NCI-H446 (cell line): ENCODE results near the gene RASEF.

Experiments used
- DNase-seq, 2 experiments: peaks; one replicate each; lab custom pipeline; 2025; lab: John Stamatoyannopoulos, UW

The RASEF gene

DNA sequence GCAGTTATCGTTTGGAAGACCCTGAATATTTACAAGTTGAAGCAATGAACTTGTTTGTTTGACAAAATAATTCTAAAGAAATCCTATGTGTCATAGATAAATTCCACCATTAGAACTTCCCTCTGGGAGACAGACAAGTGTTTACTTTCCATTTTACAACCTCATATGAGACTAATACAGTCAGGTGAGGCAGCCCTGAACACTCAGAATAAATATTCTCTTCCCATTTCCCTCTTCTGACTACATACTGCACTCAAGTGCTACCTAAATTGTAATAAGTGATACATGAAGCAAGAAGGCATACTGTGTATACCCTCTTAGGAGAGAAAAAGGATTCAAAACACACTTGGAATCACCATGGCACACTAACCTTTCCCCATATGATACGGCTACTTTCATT is 6.8 kb downstream of the RASEF start:
- no peak for DNase-seq

DNA sequence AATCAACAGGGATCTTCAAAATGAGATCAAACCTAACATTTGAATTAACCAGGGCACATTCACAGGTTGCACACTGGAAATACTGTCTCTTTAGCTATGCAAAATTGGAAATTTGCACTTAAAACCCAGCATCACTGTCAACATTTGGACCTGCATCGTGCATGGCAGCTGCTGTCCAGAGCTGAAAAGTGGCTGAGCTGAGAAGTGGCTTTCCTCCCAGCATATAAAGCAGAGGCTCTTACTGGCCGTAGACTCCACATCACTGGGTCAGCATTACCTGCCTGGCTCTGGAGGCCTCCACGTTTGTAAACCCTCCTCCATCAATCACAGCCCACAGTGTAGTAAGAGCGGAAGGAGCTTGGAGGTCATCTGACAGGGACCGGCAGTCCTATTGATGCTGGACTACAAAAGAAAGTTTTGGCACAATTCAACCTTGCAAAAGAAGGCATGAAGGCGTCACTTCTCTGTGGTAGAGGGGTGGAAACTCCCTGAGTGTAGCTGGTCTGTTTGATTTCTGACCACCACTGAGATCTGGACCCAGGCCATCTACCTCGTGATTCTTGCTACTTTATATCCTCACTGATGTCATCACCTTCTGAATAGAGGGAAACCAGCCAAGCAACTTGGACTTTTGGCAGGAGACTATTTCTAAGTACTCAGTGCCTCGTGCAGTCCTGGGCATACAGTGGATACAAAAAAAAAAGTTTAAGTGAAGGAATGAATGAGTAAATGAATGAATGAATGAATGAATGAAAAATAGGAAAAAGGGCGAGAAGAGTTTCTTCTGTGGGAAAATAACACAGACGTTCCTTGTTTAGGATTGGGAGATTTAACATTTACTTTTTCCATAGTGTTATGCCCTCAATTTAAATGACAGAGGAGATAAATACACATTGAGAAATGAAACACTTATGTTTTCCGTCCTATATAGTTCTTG is 14.8 kb downstream of the RASEF start:
- DNase-seq: peak; percentile 29 to 53

DNA sequence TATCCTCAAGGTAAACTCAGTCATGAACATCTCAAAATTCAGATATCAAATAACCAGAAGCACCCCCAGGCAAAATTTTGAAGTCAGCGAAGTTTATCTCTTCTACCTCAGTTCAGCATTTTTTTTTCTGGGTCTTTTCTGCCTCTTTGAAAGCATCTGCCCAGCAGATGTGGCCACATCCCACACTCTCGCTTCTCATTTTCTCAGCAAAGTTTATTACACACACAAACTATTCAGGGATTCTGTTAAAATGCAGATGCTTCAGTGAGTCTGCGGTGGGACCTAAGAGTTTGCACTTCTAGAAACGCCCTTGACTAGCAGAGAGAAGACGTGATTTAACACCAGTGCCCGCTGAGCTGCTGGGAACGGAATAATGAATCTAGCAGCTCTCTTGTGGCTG is 19.3 kb downstream of the RASEF start:
- no peak for DNase-seq

DNA sequence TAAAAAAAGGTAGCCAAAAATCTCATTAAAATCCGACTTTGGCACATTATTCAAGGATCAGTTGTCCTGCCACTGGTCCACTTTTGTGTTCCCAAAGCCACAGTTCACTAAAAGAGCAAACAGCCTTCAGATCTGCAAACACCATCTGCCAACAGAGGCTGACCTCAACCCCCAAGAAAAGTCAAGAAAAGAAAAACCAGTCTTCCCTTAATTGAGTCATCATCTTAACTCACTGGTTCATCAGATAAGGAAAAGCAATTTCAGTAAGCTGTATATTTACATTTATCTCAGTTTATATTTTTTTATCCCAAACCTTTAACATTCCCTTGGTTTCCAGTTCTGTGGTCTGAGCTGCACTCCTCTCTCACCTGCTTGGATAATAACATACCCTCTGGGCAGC is 21.2 kb downstream of the RASEF start:
- DNase-seq: no peak

DNA sequence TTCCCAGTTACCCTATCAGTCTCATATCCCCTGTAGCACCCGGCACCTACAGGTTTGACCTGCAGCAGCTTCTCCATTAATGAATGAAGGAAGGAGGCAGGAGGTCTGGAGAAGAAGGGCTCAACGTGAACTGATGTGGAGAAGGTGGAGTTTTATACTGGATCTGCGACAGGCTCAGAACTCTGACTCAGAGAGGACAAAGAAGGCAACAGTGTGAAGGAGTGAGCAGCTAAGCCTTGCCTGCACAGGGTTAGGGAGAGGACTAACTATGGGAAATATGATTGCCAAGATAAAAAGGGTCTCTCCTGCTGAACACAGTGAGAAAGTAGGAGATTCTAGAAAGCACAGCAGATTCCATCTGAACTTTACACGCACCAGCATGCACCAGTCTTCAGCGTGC is 23.6 kb downstream of the RASEF start:
- DNase-seq: no peak

DNA sequence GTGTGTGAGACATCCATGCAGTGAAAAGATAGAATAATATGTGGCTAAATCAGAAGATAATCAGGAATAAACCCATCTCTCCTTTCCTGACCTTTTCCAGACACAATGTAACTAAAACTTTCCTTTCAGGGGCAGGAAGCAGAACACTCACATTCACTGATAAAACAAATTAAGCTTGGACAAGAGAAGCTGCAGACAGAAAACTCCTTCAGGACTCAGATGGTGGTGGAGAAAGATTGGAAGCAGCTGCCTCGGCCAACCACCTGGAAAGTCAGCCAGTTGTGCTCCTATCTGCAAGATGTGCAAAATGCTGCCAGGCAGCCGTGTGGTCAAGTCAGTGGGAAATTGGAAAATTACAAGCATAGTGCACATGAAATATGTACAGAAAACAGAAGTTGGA is 26.9 kb downstream of the RASEF start:
- no peak for DNase-seq

DNA sequence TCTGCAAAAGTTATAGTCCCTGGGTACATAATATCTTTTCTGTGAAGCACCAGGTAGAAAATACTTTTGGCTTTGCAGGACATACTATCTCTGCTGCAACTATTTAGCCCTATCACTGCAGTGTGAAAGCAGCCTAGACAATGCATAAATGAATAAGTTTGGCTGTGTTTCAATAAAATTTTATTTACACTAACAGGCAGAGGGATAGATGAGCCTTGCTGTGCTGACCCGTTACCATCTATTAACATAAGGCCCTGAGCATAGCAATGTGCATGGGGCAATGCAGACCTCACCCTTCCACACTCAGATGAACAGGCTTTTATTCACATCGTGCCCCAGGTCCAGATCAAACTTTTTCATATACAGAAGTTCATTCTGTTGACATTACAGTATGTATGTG is 27.8 kb downstream of the RASEF start:
- DNase-seq: no peak

DNA sequence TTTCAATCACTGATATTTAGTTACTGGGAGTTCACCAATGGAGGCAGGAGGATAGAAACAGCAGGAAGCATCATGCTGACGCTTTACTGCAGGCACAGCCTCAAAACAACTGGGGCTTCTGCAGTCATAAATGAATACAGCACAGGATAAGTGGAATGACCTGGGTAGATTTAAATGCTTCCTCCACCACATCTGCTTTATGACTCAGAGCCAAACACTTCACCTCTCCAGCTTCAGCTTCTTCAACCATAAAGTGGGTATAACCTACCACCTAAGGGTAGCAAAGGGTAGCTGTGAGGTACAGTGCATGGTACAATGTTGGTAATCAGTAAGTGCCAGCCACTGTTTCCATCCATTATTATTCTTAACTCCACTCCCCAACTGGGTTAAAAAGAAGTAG is 28.4 kb downstream of the RASEF start:
- DNase-seq: no peak

DNA sequence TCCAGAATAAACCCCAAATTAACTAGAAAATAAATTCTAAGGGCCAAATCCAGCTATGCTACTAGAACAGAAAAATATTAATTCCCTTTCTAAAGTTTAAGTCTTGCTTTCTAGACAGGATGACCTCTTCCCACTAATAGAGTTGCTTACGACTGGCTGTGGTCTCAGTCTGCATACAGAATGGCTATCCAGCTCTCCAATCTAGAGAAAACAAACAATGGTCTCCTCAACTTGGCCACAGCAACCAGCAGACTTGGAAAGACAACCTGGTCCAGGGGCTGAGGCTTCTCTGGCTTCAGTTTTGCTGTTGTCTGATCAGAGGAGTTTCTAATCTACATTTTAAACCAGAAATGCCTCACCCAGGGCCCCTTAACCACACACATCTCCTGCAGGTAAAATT is 28.9 kb downstream of the RASEF start:
- DNase-seq: no peak

DNA sequence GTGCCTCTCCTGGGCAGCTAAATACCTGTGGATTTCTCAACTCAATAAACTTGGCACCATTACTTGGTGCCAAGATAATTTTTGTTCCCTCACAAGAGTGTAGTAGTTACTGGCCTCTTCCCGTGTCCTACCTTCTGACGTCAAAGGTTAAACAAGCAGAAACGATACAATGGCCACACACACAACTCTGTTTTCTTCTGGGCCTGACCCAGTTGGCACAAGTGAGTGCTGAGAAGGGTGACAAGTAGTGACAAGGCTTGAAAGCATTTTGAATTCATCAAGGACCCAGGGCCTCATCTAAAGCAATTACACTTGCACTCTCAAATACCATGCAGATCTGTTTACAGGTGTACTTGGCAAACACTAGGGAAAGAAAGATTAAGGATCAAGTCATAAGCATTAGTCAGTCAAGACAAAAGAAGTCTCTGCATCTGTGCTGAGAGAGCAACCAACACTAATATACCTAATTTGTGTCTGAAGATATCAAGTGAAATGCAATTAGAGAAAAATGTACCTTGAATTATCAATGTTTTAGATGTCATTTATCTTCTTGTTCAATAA is 30.8 kb downstream of the RASEF start:
- DNase-seq: no peak

DNA sequence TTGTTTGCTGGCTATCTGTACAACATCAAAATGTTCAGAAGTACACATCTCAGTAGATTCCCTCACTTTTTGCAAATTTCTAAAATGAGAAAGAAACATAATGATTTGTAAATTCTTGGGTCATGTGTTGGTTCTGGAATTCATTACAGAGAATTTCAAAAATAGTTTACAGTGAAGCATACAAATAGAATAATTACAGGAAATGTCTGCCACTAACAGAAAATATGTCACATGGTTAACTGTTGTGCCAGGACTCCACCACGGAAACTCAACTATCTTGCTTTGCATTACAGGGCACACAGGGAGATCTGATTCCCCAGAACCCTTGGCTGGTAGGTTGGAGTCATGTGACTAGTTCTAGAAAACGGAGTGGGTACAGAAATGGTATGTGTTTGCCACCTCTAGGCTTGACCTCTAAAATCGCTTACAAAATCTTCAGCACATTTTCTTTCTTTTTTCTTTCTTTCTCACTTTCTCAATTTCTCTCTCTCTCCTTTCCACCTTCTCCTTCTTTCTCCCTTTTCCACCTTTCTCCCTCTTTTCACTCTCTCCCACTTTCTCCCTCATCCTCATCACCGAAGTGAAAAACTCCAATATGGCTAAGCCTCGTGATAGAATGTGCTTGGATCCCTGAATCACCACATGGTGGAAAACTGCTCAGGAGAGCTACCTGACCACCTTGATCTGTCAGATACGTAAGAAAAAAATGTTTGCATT is 32.4 kb downstream of the RASEF start:
- DNase-seq: no peak

DNA sequence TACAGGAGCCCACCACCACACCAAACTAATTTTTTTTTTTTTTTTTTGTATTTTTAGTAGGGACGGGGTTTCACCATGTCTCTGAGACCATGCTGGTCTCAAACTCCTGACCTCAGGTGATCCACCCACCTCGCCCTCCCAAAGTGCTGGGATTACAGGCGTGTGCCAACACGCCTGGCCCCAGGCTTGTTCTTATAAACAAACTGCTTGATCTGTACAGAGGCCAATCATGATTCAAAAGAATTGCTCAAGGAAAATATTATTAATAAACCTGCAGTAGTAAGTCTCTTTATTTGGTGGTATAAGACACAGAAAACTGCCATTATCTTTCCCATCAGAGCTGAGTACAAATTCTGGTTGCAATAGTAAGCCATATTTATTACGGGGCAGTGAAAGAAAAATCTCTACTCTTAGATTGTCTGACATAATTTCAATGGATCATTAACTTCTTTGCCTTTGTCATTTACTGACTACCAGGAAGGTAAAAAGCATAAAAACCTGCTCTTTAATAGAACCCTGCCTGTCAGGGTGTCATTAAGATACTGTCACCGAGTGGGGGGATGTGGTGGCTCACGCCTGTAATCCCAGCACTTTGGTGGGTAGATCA is 33.3 kb downstream of the RASEF start:
- no peak for DNase-seq

DNA sequence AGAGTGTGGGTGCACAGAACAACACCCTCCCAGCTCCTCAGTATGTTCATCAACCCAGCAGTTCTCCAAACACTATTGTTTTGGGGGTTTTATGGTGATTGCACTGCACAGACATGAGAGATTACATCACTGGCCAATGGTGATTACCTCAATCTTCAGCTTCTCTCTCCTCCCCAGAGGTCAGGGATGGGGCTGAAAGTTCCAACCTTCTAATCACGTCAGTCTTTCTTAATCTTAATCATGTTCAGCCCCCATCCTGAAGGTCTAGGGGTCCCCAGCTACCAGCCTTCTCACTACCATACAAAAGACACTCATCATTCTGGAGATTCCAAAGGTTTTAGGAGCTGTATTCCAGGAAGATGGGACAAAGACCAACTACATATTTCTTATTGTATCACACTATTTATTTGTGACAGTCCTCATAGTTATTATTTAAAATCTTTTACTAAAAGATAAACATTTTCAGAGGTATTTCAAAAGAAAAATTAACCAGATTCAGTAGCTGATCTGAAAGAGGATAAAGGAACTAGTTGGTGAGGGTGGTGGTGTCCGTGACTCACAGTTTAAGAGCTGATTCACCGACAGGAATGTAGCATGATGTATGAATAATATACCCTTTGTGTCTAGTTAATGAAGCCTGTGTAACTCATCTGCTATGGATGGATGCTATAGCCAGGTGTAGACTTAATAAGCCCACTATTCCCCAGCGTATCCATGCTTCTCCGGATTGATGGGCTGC is 35.6 kb downstream of the RASEF start:
- peak in 1 of 2 experiments; percentile 30 for DNase-seq

DNA sequence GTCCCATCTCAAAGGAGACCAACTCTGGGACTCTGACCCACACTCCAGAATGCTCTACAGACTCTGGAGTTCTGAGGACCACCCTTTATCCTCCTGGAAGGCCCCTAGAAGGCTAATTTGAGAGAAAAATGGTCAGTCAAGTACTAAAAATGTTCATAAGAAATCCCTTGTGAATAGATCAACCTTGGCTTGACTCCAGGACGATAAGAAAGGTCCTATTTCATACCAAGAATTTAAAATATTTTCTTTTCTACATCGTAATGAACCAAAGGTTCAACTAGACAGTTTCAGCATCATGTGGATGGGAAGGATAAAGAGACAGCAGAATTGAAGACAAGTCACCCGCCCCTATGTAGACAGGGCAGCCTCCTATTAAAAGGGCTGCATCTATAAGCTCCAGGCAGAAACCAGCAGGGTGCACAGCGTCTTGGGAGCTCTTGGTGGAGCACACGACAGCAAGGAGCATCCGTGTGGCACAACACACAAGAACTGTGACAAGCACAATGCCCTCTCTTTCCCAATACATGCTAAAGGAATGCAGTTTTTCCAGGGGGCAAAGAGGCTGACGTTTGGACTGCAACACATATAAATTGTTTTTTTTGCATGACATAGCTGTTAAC is 38.3 kb downstream of the RASEF start:
- DNase-seq: no peak

DNA sequence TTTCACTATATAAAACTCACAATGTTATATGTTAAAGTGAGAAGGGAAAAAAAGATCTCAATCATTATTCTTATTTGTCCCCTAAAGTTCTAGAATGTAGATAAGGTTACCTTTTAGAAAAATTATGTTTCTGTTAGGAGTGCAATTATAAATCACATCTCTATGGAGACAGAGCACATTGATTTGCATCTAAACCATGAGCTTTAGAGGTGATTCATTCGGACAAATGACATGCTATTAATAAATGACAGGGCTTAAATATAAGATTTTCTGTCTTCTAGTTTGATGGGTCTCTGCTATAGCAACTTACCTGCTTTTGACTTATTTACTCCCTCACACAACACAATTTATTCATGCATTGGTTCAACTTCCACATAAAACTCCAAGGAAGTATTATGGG is 39.8 kb downstream of the RASEF start:
- DNase-seq: no peak

DNA sequence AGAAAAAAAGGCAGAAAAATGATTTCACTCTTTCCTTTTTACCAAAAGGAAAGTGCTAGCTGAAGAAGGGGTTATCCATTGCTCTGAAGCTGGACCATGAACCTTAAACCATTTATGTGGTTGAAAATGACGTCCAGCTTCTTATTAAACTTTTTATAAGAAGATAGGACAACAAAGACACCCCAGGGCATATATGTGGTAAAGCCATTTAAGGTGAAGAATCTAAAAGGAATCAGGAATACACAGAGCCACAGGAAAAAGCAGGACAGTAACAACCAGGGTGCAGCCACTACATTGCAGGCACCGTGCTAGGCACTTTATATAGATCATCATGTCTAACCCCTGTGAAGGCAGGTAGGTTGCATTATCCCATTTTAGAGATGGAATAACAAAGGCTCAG is 42.1 kb downstream of the RASEF start:
- no peak for DNase-seq

DNA sequence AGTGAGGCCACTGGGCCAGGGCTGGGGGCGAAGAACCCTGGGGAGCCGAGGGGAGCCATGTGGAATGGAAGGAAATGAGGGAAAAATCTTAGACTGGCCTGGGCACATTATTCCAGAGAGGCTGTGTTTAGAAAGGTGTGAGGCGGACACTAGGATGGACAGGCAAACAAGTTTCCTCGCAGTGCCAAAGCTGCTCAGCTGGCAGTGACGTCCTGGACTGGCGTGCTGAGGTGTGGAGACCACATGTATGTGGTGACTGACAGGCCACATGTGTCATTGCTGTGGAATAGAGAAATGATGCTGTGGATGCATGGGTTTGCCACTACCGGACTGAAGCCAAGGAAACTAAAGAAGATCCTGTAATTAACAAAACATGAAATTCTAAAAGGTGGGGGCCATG is 42.6 kb downstream of the RASEF start:
- DNase-seq: no peak

DNA sequence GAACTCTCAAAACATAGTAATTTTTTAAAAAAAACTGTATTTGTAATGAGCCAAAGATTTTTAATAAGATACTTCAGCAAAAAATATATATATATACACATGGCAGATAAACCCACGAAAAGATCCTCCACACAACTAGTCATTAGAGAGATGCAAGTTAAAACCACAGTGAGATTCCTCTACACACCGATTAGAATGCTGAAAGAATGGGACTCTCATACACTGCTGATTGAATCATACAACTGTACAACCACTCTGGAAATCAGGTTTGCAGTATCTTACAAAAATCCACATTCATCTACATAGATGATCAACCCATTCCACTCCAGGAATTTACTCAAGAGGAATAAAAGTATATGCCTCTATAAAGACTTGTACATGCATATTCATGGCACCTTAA is 43.7 kb downstream of the RASEF start:
- DNase-seq: no peak

DNA sequence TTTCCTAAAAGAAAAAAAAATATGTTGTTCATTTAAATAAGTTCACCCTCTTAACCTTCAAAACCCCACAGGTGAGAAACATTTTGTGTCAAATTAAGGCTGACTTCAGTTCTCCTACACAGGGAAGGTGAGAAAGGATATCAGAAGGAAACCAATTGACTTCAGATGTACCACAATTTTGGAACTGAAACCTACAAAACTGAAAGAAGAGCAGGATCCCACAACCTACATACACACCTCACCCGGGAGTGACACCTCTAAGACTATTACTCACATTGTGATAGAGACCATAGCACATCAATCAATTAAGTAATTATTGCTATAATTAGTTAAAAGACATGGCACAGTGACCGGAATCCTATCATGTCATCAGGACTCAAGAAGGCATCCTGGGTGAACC is 47.0 kb downstream of the RASEF start:
- DNase-seq: no peak

DNA sequence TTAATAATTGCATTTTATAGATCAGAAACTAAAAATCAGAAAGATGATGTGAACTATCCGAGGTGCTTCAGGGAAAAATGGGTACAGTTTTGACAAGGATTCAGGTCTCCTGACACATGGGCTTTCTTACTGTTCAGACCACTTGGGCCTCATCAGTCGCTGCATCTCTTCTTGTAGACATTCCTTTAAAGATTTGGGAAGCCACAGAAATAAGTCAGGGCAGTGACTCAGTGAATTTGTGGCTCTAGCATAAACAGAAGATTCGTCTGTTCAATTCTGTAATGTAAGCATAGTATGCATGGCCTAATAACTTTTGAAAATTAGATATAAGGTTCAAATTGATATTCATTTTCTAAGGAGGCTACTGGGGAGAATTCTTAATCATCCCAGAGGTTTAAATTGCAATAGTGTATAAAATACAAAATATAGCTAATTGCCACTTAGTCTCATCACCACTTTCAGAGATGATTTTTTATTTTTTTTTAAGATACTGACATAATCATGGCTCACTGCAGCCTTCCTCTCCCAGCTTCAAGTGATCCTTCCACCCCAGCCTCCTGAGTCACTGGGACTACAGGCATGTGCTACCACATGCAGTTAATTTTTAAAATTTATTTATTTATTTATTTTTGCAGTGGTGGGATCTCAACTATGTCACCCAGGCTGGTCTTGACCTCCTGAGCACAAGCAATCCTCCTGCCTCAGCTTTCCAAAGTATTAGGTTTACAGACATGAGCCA is 48.9 kb downstream of the RASEF start:
- DNase-seq: no peak
